Activated naive CD8-positive, alpha-beta T cell (primary cell): Measurements from ENCODE around the gene CCND3.

Source experiments
- H3K27ac Mint-ChIP-seq: one replicate; pipeline ENCODE4 v1.8.0; 2021; ENCODE audit warnings: mixed read lengths
- H3K27me3 Mint-ChIP-seq: one replicate; pipeline ENCODE4 v1.8.0; 2021; ENCODE audit warnings: mixed read lengths
- H3K36me3 Mint-ChIP-seq: one replicate; pipeline ENCODE4 v1.8.0; 2021; ENCODE audit warnings: mixed read lengths
- H3K4me1 Mint-ChIP-seq: one replicate; pipeline ENCODE4 v1.8.0; 2021; ENCODE audit warnings: low read depth, mixed read lengths
- H3K4me3 Mint-ChIP-seq: one replicate; pipeline ENCODE4 v1.8.0; 2021; ENCODE audit warnings: mild to moderate bottlenecking, mixed read lengths
- H3K9me3 Mint-ChIP-seq: one replicate; pipeline ENCODE4 v1.8.0; 2021; ENCODE audit warnings: low read depth, mixed read lengths

Gene CCND3

GRCh38 chr6:41938590-41939175 is 2.9 kb downstream of the CCND3 start:
- no peaks in the 10 kb centered on the region for H3K27me3 Mint-ChIP-seq
- peak overlapping the region; percentile 86 for H3K27ac Mint-ChIP-seq
- H3K4me3 Mint-ChIP-seq: peak overlapping the region; percentile 98
- peaks cover 13% of the 10 kb centered on the region for H3K36me3 Mint-ChIP-seq
- no peaks in the 10 kb centered on the region for H3K9me3 Mint-ChIP-seq
- H3K4me1 Mint-ChIP-seq: peaks cover 73% of the 10 kb centered on the region

- Mint-ChIP-seq H3K27me3 (no peaks in the 10 kb centered on the region), H3K4me3 (peak overlapping the region; percentile 98), H3K27ac (peak overlapping the region; percentile 83), H3K36me3 (peaks cover 14% of the 10 kb centered on the region), H3K9me3 (no peaks in the 10 kb centered on the region), H3K4me1 (peaks cover 70% of the 10 kb centered on the region)
Measured at GRCh38 chr6:41937861-41938574, 3.6 kb downstream of the CCND3 start.

- H3K27me3 Mint-ChIP-seq: no peaks in the 10 kb centered on the region
- peak overlapping the region; percentile 98 for H3K4me3 Mint-ChIP-seq
- H3K36me3 Mint-ChIP-seq: peaks cover 15% of the 10 kb centered on the region
- H3K9me3 Mint-ChIP-seq: no peaks in the 10 kb centered on the region
- H3K27ac Mint-ChIP-seq: peak overlapping the region; percentile 83
- peaks cover 72% of the 10 kb centered on the region for H3K4me1 Mint-ChIP-seq
Measured at GRCh38 chr6:41937472-41937860, 4.1 kb downstream of the CCND3 start.

GRCh38 chr6:41936073-41936837 is 5.4 kb downstream of the CCND3 start:
- Mint-ChIP-seq H3K4me3 (peak overlapping the region; percentile 98), H3K9me3 (no peaks in the 10 kb centered on the region), H3K4me1 (peaks cover 74% of the 10 kb centered on the region), H3K27me3 (no peaks in the 10 kb centered on the region), H3K36me3 (peaks cover 18% of the 10 kb centered on the region), H3K27ac (peak overlapping the region; percentile 96)

GRCh38 chr6:41935685-41936072 is 5.9 kb downstream of the CCND3 start:
- H3K4me1 Mint-ChIP-seq: peaks cover 74% of the 10 kb centered on the region
- H3K4me3 Mint-ChIP-seq: peak overlapping the region; percentile 98
- peak overlapping the region; percentile 96 for H3K27ac Mint-ChIP-seq
- peaks cover 18% of the 10 kb centered on the region for H3K36me3 Mint-ChIP-seq
- no peaks in the 10 kb centered on the region for H3K27me3 Mint-ChIP-seq
- H3K9me3 Mint-ChIP-seq: no peaks in the 10 kb centered on the region

- H3K4me3 Mint-ChIP-seq: peak overlapping the region; percentile 59
- peaks cover 71% of the 10 kb centered on the region for H3K4me1 Mint-ChIP-seq
- H3K36me3 Mint-ChIP-seq: peaks cover 15% of the 10 kb centered on the region
- H3K27me3 Mint-ChIP-seq: no peaks in the 10 kb centered on the region
- no peaks in the 10 kb centered on the region for H3K9me3 Mint-ChIP-seq
- peak overlapping the region; percentile 96 for H3K27ac Mint-ChIP-seq
Measured at GRCh38 chr6:41935193-41935574, 6.4 kb downstream of the CCND3 start.

- Mint-ChIP-seq H3K36me3 (peaks cover 13% of the 10 kb centered on the region), H3K9me3 (no peaks in the 10 kb centered on the region), H3K4me3 (peak overlapping the region; percentile 59), H3K27ac (peak overlapping the region; percentile 96), H3K4me1 (peaks cover 64% of the 10 kb centered on the region), H3K27me3 (no peaks in the 10 kb centered on the region)
Measured at GRCh38 chr6:41934278-41935192, 7.1 kb downstream of the CCND3 start.

- H3K4me3 Mint-ChIP-seq: no peak overlapping the region
- H3K4me1 Mint-ChIP-seq: peaks cover 50% of the 10 kb centered on the region
- H3K9me3 Mint-ChIP-seq: no peaks in the 10 kb centered on the region
- peak overlapping the region; percentile 72 for H3K27ac Mint-ChIP-seq
- H3K36me3 Mint-ChIP-seq: peaks cover 11% of the 10 kb centered on the region
- H3K27me3 Mint-ChIP-seq: no peaks in the 10 kb centered on the region
Measured at GRCh38 chr6:41932378-41932777, 9.2 kb downstream of the CCND3 start.

- Mint-ChIP-seq H3K27me3 (no peaks in the 10 kb centered on the region), H3K4me1 (peaks cover 47% of the 10 kb centered on the region), H3K9me3 (no peaks in the 10 kb centered on the region), H3K4me3 (no peak overlapping the region), H3K36me3 (peaks cover 11% of the 10 kb centered on the region), H3K27ac (peak overlapping the region; percentile 72)
Measured at GRCh38 chr6:41931792-41932191, 9.8 kb downstream of the CCND3 start.

GRCh38 chr6:41929924-41930323 is 11.7 kb downstream of the CCND3 start:
- Mint-ChIP-seq H3K27ac (peak overlapping the region; percentile 25), H3K27me3 (no peaks in the 10 kb centered on the region), H3K36me3 (peaks cover 9% of the 10 kb centered on the region), H3K4me1 (peaks cover 35% of the 10 kb centered on the region), H3K4me3 (no peak overlapping the region), H3K9me3 (no peaks in the 10 kb centered on the region)

- Mint-ChIP-seq H3K9me3 (no peaks in the 10 kb centered on the region), H3K4me3 (no peak overlapping the region), H3K27me3 (no peaks in the 10 kb centered on the region), H3K27ac (peak overlapping the region; percentile 46), H3K4me1 (peaks cover 43% of the 10 kb centered on the region), H3K36me3 (peaks cover 18% of the 10 kb centered on the region)
Measured at GRCh38 chr6:41927253-41927652, 14.4 kb downstream of the CCND3 start.

- Mint-ChIP-seq H3K36me3 (peaks cover 17% of the 10 kb centered on the region), H3K4me3 (peak overlapping the region; percentile 99), H3K27ac (peak overlapping the region; percentile 100), H3K9me3 (no peaks in the 10 kb centered on the region), H3K27me3 (no peaks in the 10 kb centered on the region), H3K4me1 (peaks cover 51% of the 10 kb centered on the region)
Measured at GRCh38 chr6:41922154-41922553, 19.5 kb downstream of the CCND3 start.

GRCh38 chr6:41921712-41921998 is 20.0 kb downstream of the CCND3 start:
- Mint-ChIP-seq H3K27me3 (no peaks in the 10 kb centered on the region), H3K36me3 (peaks cover 17% of the 10 kb centered on the region), H3K27ac (peak overlapping the region; percentile 100), H3K4me1 (peaks cover 49% of the 10 kb centered on the region), H3K4me3 (peak overlapping the region; percentile 99), H3K9me3 (no peaks in the 10 kb centered on the region)

GRCh38 chr6:41920921-41921711 is 20.5 kb downstream of the CCND3 start, which contains the start of the genes BYSL and MED20:
BYSL (plus strand) TSS chr6:41921499; CDS start chr6:41921563, 64 bp downstream.
MED20 (minus strand) TSS chr6:41921139; CDS start chr6:41921018, 121 bp downstream.
- H3K27ac Mint-ChIP-seq: peak within 1 kb of the TSS; percentile 100
- no peaks in the 10 kb centered on the region for H3K27me3 Mint-ChIP-seq
- H3K4me3 Mint-ChIP-seq: peak within 1 kb of the TSS; percentile 99
- H3K36me3 Mint-ChIP-seq: peaks cover 17% of the 10 kb centered on the region
- no peaks in the 10 kb centered on the region for H3K9me3 Mint-ChIP-seq
- H3K4me1 Mint-ChIP-seq: peaks cover 49% of the 10 kb centered on the region
